A549 treated with dexamethasone at 1 μM for 4 hours (cell line): ENCODE results near the gene OR6C70. TPM values are rescaled to one million over a fixed set of nuclear protein-coding genes. Genes with fewer than 3 reads are reported as not detected.

Source experiments
- total RNA-seq: library from RNA; stranded (reverse); fragments of 200-300 nt; extraction: Qiagen RNA extraction; gene quantifications from 5 replicates; pipeline ENCODE4 v1.2.3, GENCODE V29; 2022

The OR6C70 gene
- not detected in 5 replicates for total RNA-seq

DNA sequence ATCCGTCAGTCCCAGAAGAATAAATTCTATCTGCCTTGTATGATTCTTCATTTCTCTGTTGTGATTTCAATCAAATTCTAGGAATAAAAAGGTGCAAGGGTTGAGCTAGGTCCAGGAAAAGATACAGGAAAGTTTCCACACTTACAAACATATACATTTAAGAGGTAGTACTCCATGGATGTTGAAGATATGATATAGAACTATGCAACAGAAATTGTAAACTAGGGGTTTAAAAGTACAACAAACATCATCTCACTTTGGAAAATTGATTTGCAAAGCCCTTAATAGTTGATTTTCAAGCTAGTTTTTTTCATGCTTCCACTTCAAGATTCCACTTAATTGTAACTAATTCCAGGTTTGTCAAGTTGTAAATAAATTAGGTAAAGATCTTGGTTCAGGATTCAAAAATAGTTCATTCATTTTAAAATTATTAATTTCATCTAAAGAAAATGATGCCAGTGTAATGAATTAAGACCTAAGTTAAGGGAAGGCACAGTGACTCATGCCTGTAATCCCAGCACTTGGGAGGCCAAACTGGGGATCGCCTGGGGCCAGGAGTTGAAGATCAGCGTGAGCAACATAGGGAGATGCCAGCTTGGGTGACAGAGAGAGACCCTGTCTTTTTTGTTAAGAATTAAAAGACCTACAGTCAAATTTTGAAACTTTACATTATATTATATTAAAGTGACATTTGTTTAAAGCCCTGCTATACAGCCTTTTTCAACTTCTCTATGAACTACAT is at the start of gene OR6C70:
Gene OR6C70, minus strand, starts transcription at position 51 of the 742 bp plus-strand sequence. Its CDS starts 0 bp downstream, at position 51.

GRCh38 chr12:55492078-55492477 is 22.1 kb upstream of the OR6C70 start, which contains the start of gene OR6C68:
Gene OR6C68 (plus strand): TSS chr12:55492378. CDS start chr12:55492378, 0 bp downstream.

GRCh38 chr12:55443776-55444175 is 26.2 kb downstream of the OR6C70 start, which contains the start of gene OR6C2:
Gene OR6C2 (plus strand): TSS chr12:55444076. CDS start chr12:55452214, 8,138 bp downstream.

DNA sequence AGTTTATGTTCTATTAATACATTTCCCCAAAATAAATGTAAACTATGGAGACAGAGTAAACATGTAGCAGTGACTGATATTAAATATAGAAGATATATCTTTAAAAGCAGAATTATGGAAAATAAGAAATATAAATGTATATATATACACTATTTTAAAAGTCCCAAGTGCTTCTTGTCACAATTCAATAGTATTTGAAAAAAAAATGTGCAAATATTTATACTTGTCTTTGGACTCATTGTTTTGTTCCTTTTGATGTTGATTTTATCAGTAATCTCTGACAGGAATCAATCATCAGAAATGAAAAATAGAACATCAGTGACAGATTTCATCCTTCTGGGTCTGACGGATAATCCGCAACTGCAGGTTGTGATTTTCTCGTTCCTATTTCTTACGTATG is 44.0 kb downstream of the OR6C70 start, which contains the start of gene OR6C76:
Gene OR6C76, plus strand, starts transcription at position 301 of the 400 bp plus-strand sequence. Its CDS starts 0 bp downstream, at position 301.

Other genes with a start within 250 kb of the OR6C70 start
- gene OR10A7, start 249.1 kb downstream of the OR6C70 start, total RNA-seq: not detected in 5 replicates
- gene OR6C74, start 225.5 kb downstream of the OR6C70 start, total RNA-seq: not detected in 5 replicates
- gene OR6C6, start 173.6 kb downstream of the OR6C70 start, total RNA-seq: not detected in 5 replicates
- not detected in 5 replicates for gene OR6C1, start 155.8 kb downstream of the OR6C70 start, total RNA-seq
- gene OR6C3, start 139.4 kb downstream of the OR6C70 start, total RNA-seq: not detected in 5 replicates
- gene OR6C75, start 107.2 kb downstream of the OR6C70 start, total RNA-seq: not detected in 5 replicates
- gene OR6C65, start 69.6 kb downstream of the OR6C70 start, total RNA-seq: not detected in 5 replicates
- not detected in 5 replicates for gene OR6C76, start 43.9 kb downstream of the OR6C70 start, total RNA-seq
- not detected in 5 replicates for gene OR6C2, start 26.1 kb downstream of the OR6C70 start, total RNA-seq
- not detected in 5 replicates for gene OR6C68, start 22.2 kb upstream of the OR6C70 start, total RNA-seq
- gene OR6C4, start 79.5 kb upstream of the OR6C70 start, total RNA-seq: not detected in 5 replicates
- gene OR2AP1, start 102.3 kb upstream of the OR6C70 start, total RNA-seq: not detected in 5 replicates
- not detected in 5 replicates for gene OR10P1, start 166.8 kb upstream of the OR6C70 start, total RNA-seq
- gene ITGA7, start 237.8 kb upstream of the OR6C70 start, total RNA-seq: 0.90 to 1.4 TPM (median 0.98 TPM) in 5 replicates
- gene BLOC1S1, start 245.9 kb upstream of the OR6C70 start, total RNA-seq: 120 to 133 TPM (median 131 TPM) in 5 replicates